HepG2 (cell line): ENCODE measurements around the gene SLC16A5. TPM values are rescaled to one million over a fixed set of nuclear protein-coding genes. Genes with fewer than 3 reads are reported as not detected.
A peak's percentile ranks its signal among the peaks of the same experiment; 100 is the strongest.

Source experiments
- AKAP8 ChIP-seq: sonication (generic); formaldehyde crosslinking; IDR thresholded peaks from 2 replicates; pipeline ENCODE4 v1.5.1; 2020; ENCODE audit warnings: mild to moderate bottlenecking, missing genetic modification reagents
- ARHGAP35 ChIP-seq: sonication (generic); formaldehyde crosslinking; IDR thresholded peaks from 2 replicates; pipeline ENCODE4 v1.9.0; 2022; ENCODE audit warnings: mild to moderate bottlenecking, inconsistent platforms, moderate library complexity, missing genetic modification reagents, borderline replicate concordance
- EED ChIP-seq: sonication (generic); formaldehyde crosslinking; IDR thresholded peaks from 2 replicates; pipeline ENCODE4 v1.5.0; 2020; ENCODE audit warnings: mild to moderate bottlenecking, missing genetic modification reagents
- FOXA1 ChIP-seq, 2 experiments: fragments of 450-650 bp in 1 of 2; sonication (generic) in 1 of 2; formaldehyde crosslinking in 1 of 2; IDR thresholded peaks; 2 replicates each; pipeline versions ENCODE4 v1.4.0 to v1.6.1; 2016 to 2020; ENCODE audit warnings: missing genetic modification reagents in 1 of 2
- HMG20A ChIP-seq: IDR thresholded peaks from 2 replicates; pipeline ENCODE4 v1.6.1; 2016; ENCODE audit warnings: borderline replicate concordance
- IRF2 ChIP-seq: IDR thresholded peaks from 2 replicates; pipeline ENCODE4 v1.6.1; 2018; ENCODE audit warnings: missing genetic modification reagents, missing compliant biosample characterization
- JARID2 ChIP-seq: sonication (generic); formaldehyde crosslinking; IDR thresholded peaks from 2 replicates; pipeline ENCODE4 v1.8.1; 2023; ENCODE audit warnings: missing genetic modification reagents, inconsistent platforms; ENCODE audit not compliant: insufficient replicate concordance
- JUND ChIP-seq: sonication (generic); formaldehyde crosslinking; IDR thresholded peaks from 2 replicates; pipeline ENCODE4 v1.8.0; 2022; ENCODE audit warnings: mild to moderate bottlenecking, missing genetic modification reagents
- NRL ChIP-seq: sonication (generic); formaldehyde crosslinking; IDR thresholded peaks from 2 replicates; pipeline ENCODE4 v1.5.0; 2020; ENCODE audit warnings: missing genetic modification reagents, mild to moderate bottlenecking, moderate library complexity, borderline replicate concordance
- SOX6 ChIP-seq, 2 experiments: fragments of 450-650 bp in 1 of 2; sonication (generic) in 1 of 2; formaldehyde crosslinking in 1 of 2; IDR thresholded peaks; 2 replicates each; pipeline versions ENCODE4 v1.4.0 to v1.6.1; 2017 to 2020; ENCODE audit warnings: antibody characterized with exemption in 1 of 2, mild to moderate bottlenecking in 1 of 2, missing genetic modification reagents in 1 of 2
- STAG1 ChIP-seq: sonication (generic); formaldehyde crosslinking; IDR thresholded peaks from 2 replicates; pipeline ENCODE4 v1.4.0; 2020; ENCODE audit warnings: missing genetic modification reagents
- SYNCRIP ChIP-seq: fragments of 200-400 bp; formaldehyde crosslinking; IDR thresholded peaks from 2 replicates; pipeline ENCODE4 v1.6.1; 2018; ENCODE audit warnings: mild to moderate bottlenecking, low read depth, low read length; ENCODE audit not compliant: insufficient read depth
- TFE3 ChIP-seq: IDR thresholded peaks from 2 replicates; pipeline ENCODE4 v1.6.1; 2016
- ZBTB38 ChIP-seq: sonication (generic); formaldehyde crosslinking; IDR thresholded peaks from 2 replicates; pipeline ENCODE4 v1.5.1; 2020; ENCODE audit warnings: mild to moderate bottlenecking, missing genetic modification reagents
- ZFP36L2 ChIP-seq: sonication (generic); formaldehyde crosslinking; IDR thresholded peaks from 2 replicates; pipeline ENCODE4 v1.4.0; 2020; ENCODE audit warnings: missing genetic modification reagents
- ZNF224 ChIP-seq: sonication (generic); formaldehyde crosslinking; IDR thresholded peaks from 2 replicates; pipeline ENCODE4 v1.5.0; 2020; ENCODE audit warnings: mild to moderate bottlenecking, missing genetic modification reagents
- ZNF280B ChIP-seq: sonication (generic); formaldehyde crosslinking; IDR thresholded peaks from 2 replicates; pipeline ENCODE4 v1.5.0; 2020; ENCODE audit warnings: missing genetic modification reagents, mild to moderate bottlenecking, borderline replicate concordance
- ZNF3 ChIP-seq: IDR thresholded peaks from 2 replicates; pipeline ENCODE4 v1.7.0; 2017; ENCODE audit warnings: inconsistent platforms
- ZNF317 ChIP-seq: sonication (generic); formaldehyde crosslinking; IDR thresholded peaks from 2 replicates; pipeline ENCODE4 v1.5.0; 2020; ENCODE audit warnings: mild to moderate bottlenecking, missing genetic modification reagents
- ZNF451 ChIP-seq: sonication (generic); formaldehyde crosslinking; IDR thresholded peaks from 2 replicates; pipeline ENCODE4 v1.5.0; 2020; ENCODE audit warnings: mild to moderate bottlenecking, missing genetic modification reagents
- ZNF598 ChIP-seq: sonication (generic); formaldehyde crosslinking; IDR thresholded peaks from 2 replicates; pipeline ENCODE4 v1.5.1; 2020; ENCODE audit warnings: mild to moderate bottlenecking, missing genetic modification reagents, borderline replicate concordance
- ZNF639 ChIP-seq: conservative IDR thresholded peaks from 2 replicates; pipeline ENCODE4 v1.6.1; 2018; ENCODE audit warnings: missing genetic modification reagents
- ZNF790 ChIP-seq: sonication (generic); formaldehyde crosslinking; IDR thresholded peaks from 2 replicates; pipeline ENCODE4 v1.8.0; 2022; ENCODE audit warnings: missing genetic modification reagents, mild to moderate bottlenecking, borderline replicate concordance
- polyA plus RNA-seq, 8 experiments: library from polyadenylated mRNA; depleted of rRNA in 3 of 8; stranded (reverse) in 7 of 8; unstranded in 1 of 8; fragments of >200 nt; fragmentation: Illumina TruSeq in 4 of 8; extraction: Trizol in 4 of 8; gene quantifications; 2 replicates each; pipeline versions ENCODE4 v1.2.1 to v1.2.3, GENCODE V29; 2011 to 2016; ENCODE audit warnings: low read depth in 4 of 8, missing spikeins in 1 of 8, mixed read lengths in 1 of 8; ENCODE audit not compliant: insufficient read depth in 1 of 8
- total RNA-seq, 5 experiments: library from RNA; depleted of rRNA; stranded (reverse); fragments of >200 nt; fragmentation: Illumina TruSeq; extraction: Trizol; gene quantifications; 2 replicates each; pipeline ENCODE4 v1.2.3, GENCODE V29; 2016; ENCODE audit warnings: low read depth in 1 of 5

SLC16A5 gene
- total and polyA plus RNA-seq, 2 of the 13 experiments (the other 11 are each of a cell fraction or from before 2014, with no cell fraction given) = 0.69 to 5.6 TPM

DNA sequence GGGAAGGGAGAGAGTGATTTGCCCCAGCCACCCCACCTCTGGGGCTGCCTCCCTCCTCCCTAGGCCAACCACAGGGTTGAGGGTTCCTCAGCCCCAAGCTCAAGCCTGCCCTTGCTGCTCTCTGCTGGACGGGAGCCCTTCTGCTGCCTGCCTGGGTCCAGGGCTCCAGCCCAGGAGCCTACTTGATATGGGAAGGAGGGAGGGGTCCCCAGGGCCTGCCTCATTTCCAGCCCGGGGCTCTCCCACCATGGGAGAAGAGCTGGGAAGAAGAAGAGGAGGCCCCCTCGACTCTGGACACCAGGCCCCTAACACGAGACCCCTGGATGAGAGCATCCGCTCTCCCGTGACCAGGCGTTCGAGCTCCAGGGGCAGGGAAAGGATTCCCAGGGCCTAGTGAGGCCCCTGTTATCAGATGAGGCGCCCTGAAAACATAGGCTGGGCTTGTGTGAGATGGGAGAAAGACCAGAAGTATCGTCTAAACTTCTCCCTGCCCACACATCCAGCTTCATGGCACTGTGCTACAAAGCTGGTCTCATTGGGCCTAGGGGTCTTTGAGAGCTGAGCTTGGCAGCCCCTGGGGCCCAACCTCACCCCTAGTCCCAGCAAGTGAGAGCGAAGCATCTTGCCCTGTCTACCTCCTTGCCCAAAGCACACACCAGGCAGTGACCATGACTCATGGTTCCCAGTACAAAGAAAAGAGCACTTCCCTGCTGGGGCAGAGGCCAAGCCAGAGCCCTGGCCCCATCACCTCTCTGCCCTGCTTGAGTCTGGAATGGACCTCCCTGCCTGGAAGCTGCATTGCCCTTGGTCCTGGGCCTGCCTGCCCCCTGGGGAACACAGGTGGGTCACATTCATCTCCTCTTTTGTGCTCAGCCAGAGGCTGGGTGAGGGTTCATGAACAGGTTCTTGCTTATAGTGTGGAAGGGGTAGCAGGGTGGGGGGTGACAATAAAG, 987 bp downstream of the SLC16A5 start (continued):
- no peak for TF ChIP-seq FOXA1 (IDR thresholded peaks at IDR 0.05)
- TF ChIP-seq FOXA1 (CRISPR knock-in tag; IDR thresholded peaks at IDR 0.05) = 0 out of 2 replicates have a peak, but pooled peaks have one; percentile 5
- no peak for TF ChIP-seq ZNF790 (CRISPR knock-in tag)
- TF ChIP-seq ZBTB38 (CRISPR knock-in tag) = 0 out of 2 replicates have a peak, but pooled peaks have one; percentile 14
- 0 out of 2 replicates have a peak, but pooled peaks have one; percentile 32 for TF ChIP-seq ZNF639 (CRISPR knock-in tag)
- TF ChIP-seq ZFP36L2 (CRISPR knock-in tag) = no peak
- 0 out of 2 replicates have a peak, but pooled peaks have one; percentile 49 for TF ChIP-seq NRL (CRISPR knock-in tag)
- TF ChIP-seq ZNF598 (CRISPR knock-in tag) = 0 out of 2 replicates have a peak, but pooled peaks have one; percentile 48
- TF ChIP-seq HMG20A = peak; percentile 39; the same call in 1 of the 2 replicates
- TF ChIP-seq JARID2 (CRISPR knock-in tag) = no peak
- TF ChIP-seq EED (CRISPR knock-in tag) = 0 out of 2 replicates have a peak, but pooled peaks have one; percentile 27
- TF ChIP-seq SOX6 (IDR thresholded peaks at IDR 0.05) = no peak
- peak; percentile 14 for TF ChIP-seq SOX6 (CRISPR knock-in tag; IDR thresholded peaks at IDR 0.05)
- TF ChIP-seq ZNF451 (CRISPR knock-in tag) = 0 out of 2 replicates have a peak, but pooled peaks have one; percentile 16
- TF ChIP-seq STAG1 (CRISPR knock-in tag) = no peak
- no peak for TF ChIP-seq SYNCRIP
- TF ChIP-seq IRF2 = 0 out of 2 replicates have a peak, but pooled peaks have one; percentile 54
- TF ChIP-seq TFE3 (CRISPR knock-in tag) = no peak
- TF ChIP-seq ZNF224 (CRISPR knock-in tag) = 0 out of 2 replicates have a peak, but pooled peaks have one; percentile 41
- TF ChIP-seq ARHGAP35 (CRISPR knock-in tag) = no peak; the same call in 1 of the 2 replicates
- TF ChIP-seq JUND (CRISPR knock-in tag) = peak; percentile 45; the same call in 1 of the 2 replicates
- TF ChIP-seq ZNF3 (CRISPR knock-in tag) = no peak
- no peak for TF ChIP-seq ZNF280B (CRISPR knock-in tag)
- no peak for TF ChIP-seq AKAP8 (CRISPR knock-in tag)
- TF ChIP-seq ZNF317 (CRISPR knock-in tag) = peak; percentile 25; the same call in 1 of the 2 replicates
